Esophagus squamous epithelium (tissue), 4 donors: ENCODE measurements around the gene LARGE1.

Experiments
- POLR2A ChIP-seq, 4 donors: fragments of 450-650 bp; IDR thresholded peaks; one replicate each; pipeline ENCODE4 v1.6.1; 2017; ENCODE audit warnings: antibody characterized with exemption in 4 of 4, mild to moderate bottlenecking in 4 of 4, moderate library complexity in 3 of 4
- TF ChIP-seq, protein P1 (sequence below), 6 experiments: fragments of 450-650 bp in 4 of 6; fragments of 200-600 bp in 2 of 6; sonication (generic) in 2 of 6; IDR thresholded peaks; one replicate each; pipeline ENCODE4 v1.5.1; 2016 to 2019; ENCODE audit warnings: antibody characterized with exemption in 6 of 6, mild to moderate bottlenecking in 4 of 6, moderate library complexity in 4 of 6

DNA sequence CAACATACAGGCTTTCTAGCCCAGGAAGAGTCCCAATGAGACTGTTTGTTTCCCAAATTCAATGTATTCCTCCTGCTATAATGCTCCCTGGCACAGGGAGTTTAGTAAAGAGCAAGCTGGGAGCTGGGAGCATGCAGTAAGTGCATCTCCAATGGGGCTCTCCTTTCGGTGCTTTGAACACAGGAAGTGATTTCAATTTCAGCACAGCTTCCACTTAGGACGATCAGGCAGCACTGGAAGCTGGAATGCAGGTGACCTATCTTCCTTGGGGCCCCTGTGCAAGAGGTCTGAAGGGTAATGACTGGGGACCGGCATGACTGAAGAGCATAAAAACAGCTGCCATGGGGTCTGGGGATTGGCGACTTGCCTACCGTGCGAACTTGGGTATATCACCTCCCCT is 76.0 kb downstream of the LARGE1 start:
- TF ChIP-seq, protein P1, sequence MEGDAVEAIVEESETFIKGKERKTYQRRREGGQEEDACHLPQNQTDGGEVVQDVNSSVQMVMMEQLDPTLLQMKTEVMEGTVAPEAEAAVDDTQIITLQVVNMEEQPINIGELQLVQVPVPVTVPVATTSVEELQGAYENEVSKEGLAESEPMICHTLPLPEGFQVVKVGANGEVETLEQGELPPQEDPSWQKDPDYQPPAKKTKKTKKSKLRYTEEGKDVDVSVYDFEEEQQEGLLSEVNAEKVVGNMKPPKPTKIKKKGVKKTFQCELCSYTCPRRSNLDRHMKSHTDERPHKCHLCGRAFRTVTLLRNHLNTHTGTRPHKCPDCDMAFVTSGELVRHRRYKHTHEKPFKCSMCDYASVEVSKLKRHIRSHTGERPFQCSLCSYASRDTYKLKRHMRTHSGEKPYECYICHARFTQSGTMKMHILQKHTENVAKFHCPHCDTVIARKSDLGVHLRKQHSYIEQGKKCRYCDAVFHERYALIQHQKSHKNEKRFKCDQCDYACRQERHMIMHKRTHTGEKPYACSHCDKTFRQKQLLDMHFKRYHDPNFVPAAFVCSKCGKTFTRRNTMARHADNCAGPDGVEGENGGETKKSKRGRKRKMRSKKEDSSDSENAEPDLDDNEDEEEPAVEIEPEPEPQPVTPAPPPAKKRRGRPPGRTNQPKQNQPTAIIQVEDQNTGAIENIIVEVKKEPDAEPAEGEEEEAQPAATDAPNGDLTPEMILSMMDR (IDR thresholded peaks at IDR 0.05): no peak
- TF ChIP-seq POLR2A (IDR thresholded peaks at IDR 0.05): no peak
